H1 (cell line): ENCODE measurements around the gene ANO2. TPM values are rescaled to one million over a fixed set of nuclear protein-coding genes. Genes with fewer than 3 reads are reported as not detected.
A peak's percentile ranks its signal among the peaks of the same experiment; 100 is the strongest.

Source experiments
- CTCF ChIA-PET: fragments of 300-600 bp; sonication (Branson Sonifier 250); formaldehyde crosslinking; loops from one replicate; lab custom pipeline; 2021; ENCODE audit not compliant: partially characterized antibody; lab: Charles Lee
- POLR2A ChIA-PET: fragments of 300-600 bp; sonication (Branson Sonifier 250); formaldehyde crosslinking; loops from one replicate; lab custom pipeline; 2021; ENCODE audit warnings: inconsistent platforms; ENCODE audit not compliant: partially characterized antibody; lab: Charles Lee
- DNase-seq, 2 experiments: peaks; one replicate each; pipeline versions ENCODE4 v3.0.0 to v3.0.0-alpha.2; 2010 to 2022; ENCODE audit warnings: low spot score in 2 of 2, low read depth in 1 of 2, mixed read lengths in 1 of 2
- FAIRE-seq: peaks from 2 replicates; lab custom pipeline; 2011; peaks lifted over from hg19 to GRCh38; lab: Jason Lieb, UNC
- H2AFZ ChIP-seq: 2 replicates; pipeline ENCODE4 v1.8.1; 2012; ENCODE audit warnings: low read length, inconsistent platforms
- H2AK5ac ChIP-seq: 2 replicates; pipeline ENCODE4 v1.6.1; 2013; ENCODE audit warnings: low read depth, low read length
- H2BK120ac ChIP-seq: replicated peaks from 2 replicates; pipeline ENCODE3; 2013; ENCODE audit warnings: low read depth, low read length, inconsistent platforms
- H2BK12ac ChIP-seq: 2 replicates; pipeline ENCODE4 v1.6.1; 2013; ENCODE audit warnings: low read depth, low read length
- H2BK15ac ChIP-seq: 2 replicates; pipeline ENCODE4 v1.6.1; 2013; ENCODE audit warnings: low read length
- H2BK20ac ChIP-seq: 2 replicates; pipeline ENCODE4 v1.6.1; 2013; ENCODE audit warnings: low read length
- H2BK5ac ChIP-seq: 2 replicates; pipeline ENCODE4 v1.6.1; 2013; ENCODE audit warnings: low read depth, low read length
- H3K14ac ChIP-seq: 2 replicates; pipeline ENCODE4 v1.6.1; 2013; ENCODE audit warnings: inconsistent platforms; ENCODE audit not compliant: insufficient read length
- H3K18ac ChIP-seq: 2 replicates; pipeline ENCODE4 v1.6.1; 2013; ENCODE audit warnings: low read length; ENCODE audit errors: extremely low read depth
- H3K23ac ChIP-seq: 2 replicates; pipeline ENCODE4 v1.6.1; 2013; ENCODE audit warnings: inconsistent platforms; ENCODE audit not compliant: insufficient read length
- H3K23me2 ChIP-seq: 2 replicates; pipeline ENCODE4 v1.6.1; 2013; ENCODE audit warnings: low read depth, low read length
- H3K27ac ChIP-seq: 2 replicates; pipeline ENCODE4 v1.6.1; 2011; ENCODE audit warnings: low read depth, low read length, inconsistent platforms
- H3K27me3 ChIP-seq, 4 experiments: replicated peaks in 1 of 4; 1 replicate in 1 of 4; 2 replicates in 3 of 4; pipeline versions ENCODE4 v1.6.1 to v1.8.1; 2011 to 2013; ENCODE audit warnings: low read length in 3 of 4, mild to moderate bottlenecking in 3 of 4, inconsistent platforms in 2 of 4, mixed read lengths in 2 of 4, moderate library complexity in 1 of 4; ENCODE audit not compliant: control insufficient read depth in 3 of 4, insufficient read depth in 3 of 4; ENCODE audit errors: extremely low read depth in 1 of 4
- H3K36me3 ChIP-seq, 4 experiments: 2 replicates each; pipeline versions ENCODE4 v1.6.1 to v1.8.1; 2011 to 2013; ENCODE audit warnings: mild to moderate bottlenecking in 4 of 4, low read length in 3 of 4, moderate library complexity in 2 of 4, control low read depth in 1 of 4, inconsistent platforms in 1 of 4; ENCODE audit not compliant: insufficient read depth in 4 of 4, control insufficient read depth in 2 of 4
- H3K4ac ChIP-seq: replicated peaks from 2 replicates; pipeline ENCODE3; 2013; ENCODE audit warnings: low read length, low read depth, mixed read lengths, inconsistent platforms; ENCODE audit not compliant: insufficient read length
- H3K4me1 ChIP-seq, 4 experiments: replicated peaks in 1 of 4; 1 replicate in 1 of 4; 2 replicates in 3 of 4; pipeline versions ENCODE4 v1.6.1 to v1.8.1; 2011 to 2013; ENCODE audit warnings: low read length in 3 of 4, inconsistent platforms in 2 of 4, mixed read lengths in 1 of 4; ENCODE audit not compliant: insufficient read depth in 4 of 4, control insufficient read depth in 3 of 4
- H3K4me2 ChIP-seq, 2 experiments: 2 replicates each; pipeline versions ENCODE4 v1.6.1 to v1.8.1; 2011 to 2013; ENCODE audit warnings: low read depth in 2 of 2, low read length in 2 of 2, control low read depth in 1 of 2, inconsistent platforms in 1 of 2, mild to moderate bottlenecking in 1 of 2; ENCODE audit not compliant: insufficient read depth in 1 of 2
- H3K4me3 ChIP-seq, 4 experiments: fragments of 200-600, 300-600 bp in 1 of 4; sonication (generic), shearing (Covaris generic), sonication (Bioruptor Twin) in 1 of 4; 2 replicates each; pipeline versions ENCODE4 v1.5.1 to v1.8.1; 2011 to 2016; ENCODE audit warnings: low read length in 4 of 4, low read depth in 3 of 4, control low read depth in 2 of 4, inconsistent platforms in 2 of 4, mild to moderate bottlenecking in 2 of 4, mixed read lengths in 1 of 4, moderate library complexity in 1 of 4; ENCODE audit not compliant: insufficient read depth in 2 of 4; ENCODE audit errors: extremely low read depth in 1 of 4
- H3K56ac ChIP-seq: replicated peaks from 2 replicates; pipeline ENCODE3; 2013; ENCODE audit warnings: low read depth, mild to moderate bottlenecking, mixed read lengths, low read length, inconsistent platforms; ENCODE audit not compliant: insufficient read length
- H3K79me1 ChIP-seq: 2 replicates; pipeline ENCODE4 v1.6.1; 2013; ENCODE audit warnings: low read depth, low read length, control low read depth
- H3K79me2 ChIP-seq, 2 experiments: 2 replicates each; pipeline versions ENCODE4 v1.6.1 to v1.8.1; 2012 to 2013; ENCODE audit warnings: low read length in 2 of 2, mild to moderate bottlenecking in 2 of 2, inconsistent platforms in 1 of 2; ENCODE audit not compliant: insufficient read depth in 2 of 2, control insufficient read depth in 1 of 2
- H3K9ac ChIP-seq, 4 experiments: replicated peaks in 1 of 4; 1 replicate in 1 of 4; 2 replicates in 3 of 4; pipeline versions ENCODE4 v1.6.1 to v1.8.1; 2011 to 2013; ENCODE audit warnings: low read depth in 3 of 4, low read length in 3 of 4, control low read depth in 2 of 4, mild to moderate bottlenecking in 2 of 4, moderate library complexity in 2 of 4, inconsistent platforms in 1 of 4; ENCODE audit errors: extremely low read depth in 1 of 4
- H3K9me3 ChIP-seq, 2 experiments: 2 replicates each; pipeline versions ENCODE4 v1.6.1 to v1.8.1; 2012 to 2013; ENCODE audit warnings: mild to moderate bottlenecking in 2 of 2, moderate library complexity in 2 of 2, control low read depth in 1 of 2, inconsistent platforms in 1 of 2, low read depth in 1 of 2, low read length in 1 of 2, mixed read lengths in 1 of 2; ENCODE audit not compliant: insufficient read depth in 2 of 2
- H4K20me1 ChIP-seq, 2 experiments: replicated peaks in 1 of 2; 2 replicates each; pipeline versions ENCODE3 to v1.8.1; 2011 to 2013; ENCODE audit warnings: inconsistent platforms in 2 of 2, low read length in 2 of 2, mild to moderate bottlenecking in 1 of 2; ENCODE audit not compliant: insufficient read depth in 2 of 2, control insufficient read depth in 1 of 2
- H4K5ac ChIP-seq: 2 replicates; pipeline ENCODE4 v1.6.1; 2013; ENCODE audit warnings: low read length, low read depth, mixed read lengths, inconsistent platforms; ENCODE audit not compliant: insufficient read length
- H4K8ac ChIP-seq: 2 replicates; pipeline ENCODE4 v1.8.0; 2013; ENCODE audit warnings: mild to moderate bottlenecking, moderate library complexity, low read length, inconsistent platforms; ENCODE audit not compliant: insufficient read depth; ENCODE audit errors: extremely low read depth
- H4K91ac ChIP-seq: replicated peaks from 2 replicates; pipeline ENCODE3; 2013; ENCODE audit warnings: low read length, mixed read lengths, inconsistent platforms; ENCODE audit not compliant: insufficient read length
- PHF8 ChIP-seq: fragments of 200-600 bp; sonication (generic); conservative IDR thresholded peaks from 2 replicates; pipeline ENCODE4 v1.7.1; 2012; ENCODE audit warnings: low read depth, mild to moderate bottlenecking, inconsistent platforms, low read length, moderate library complexity
- RAD21 ChIP-seq, 2 experiments: IDR thresholded peaks in 1 of 2; conservative IDR thresholded peaks in 1 of 2; 2 replicates each; pipeline ENCODE4 v1.6.1; 2011; ENCODE audit warnings: low read depth in 2 of 2, low read length in 2 of 2, improper control_type of control experiment in 1 of 2, inconsistent platforms in 1 of 2, mild to moderate bottlenecking in 1 of 2, moderate library complexity in 1 of 2
- SP2 ChIP-seq: IDR thresholded peaks from 2 replicates; pipeline ENCODE4 v1.6.1; 2012; ENCODE audit warnings: mild to moderate bottlenecking, low read length, inconsistent platforms
- WGBS, 2 experiments: shearing (Covaris generic) in 1 of 2; methylation state at CpG; one replicate each; pipeline versions ENCODE4 v1.1.6 to v1.1.7; 2013 to 2015; ENCODE audit warnings: low lambda C conversion rate in 2 of 2, mixed read lengths in 2 of 2, inconsistent platforms in 1 of 2, low coverage in 1 of 2, missing lambda C conversion rate in 1 of 2; ENCODE audit not compliant: insufficient replicate concordance in 2 of 2, insufficient coverage in 1 of 2, insufficient read length in 1 of 2; ENCODE audit errors: extremely low coverage in 1 of 2, missing lambda C conversion rate in 1 of 2; 5-methylcytosine and 5-hydroxymethylcytosine counted together
- polyA plus RNA-seq, 7 experiments: library from polyadenylated mRNA; depleted of rRNA in 3 of 7; stranded (reverse) in 5 of 7; unstranded in 2 of 7; fragments of >200 nt in 5 of 7; fragments of 200-250 nt in 2 of 7; gene quantifications; 1 replicate in 5 of 7; 2 replicates in 1 of 7; 4 replicates in 1 of 7; pipeline versions ENCODE4 v1.2.1 to v1.2.3, GENCODE V29; 2011 to 2013; ENCODE audit warnings: missing spikeins in 2 of 7, mixed read lengths in 2 of 7
- total RNA-seq: library from RNA; stranded (reverse); fragmentation: NEBNext Ultra II Directional; extraction: Animal tissue kit (Norgen Biotek cat#: 25700); gene quantifications from 2 replicates; pipeline ENCODE4 v1.2.1, GENCODE V29; 2021
- TF ChIP-seq, protein P1 (sequence below), 3 experiments: IDR thresholded peaks; 1 replicate in 2 of 3; 2 replicates in 1 of 3; pipeline versions ENCODE4 v1.5.1 to v1.6.1; 2011; ENCODE audit warnings: low read length in 3 of 3, mild to moderate bottlenecking in 3 of 3, inconsistent platforms in 2 of 3, low read depth in 1 of 3, moderate library complexity in 1 of 3; ENCODE audit not compliant: insufficient read depth in 1 of 3; ENCODE audit errors: control extremely low read depth in 1 of 3

ANO2 gene
- total and polyA plus RNA-seq, 2 of the 8 experiments (the other 6 are each of a cell fraction or from before 2014, with no cell fraction given) = 1.9 to 5.5 TPM

DNA sequence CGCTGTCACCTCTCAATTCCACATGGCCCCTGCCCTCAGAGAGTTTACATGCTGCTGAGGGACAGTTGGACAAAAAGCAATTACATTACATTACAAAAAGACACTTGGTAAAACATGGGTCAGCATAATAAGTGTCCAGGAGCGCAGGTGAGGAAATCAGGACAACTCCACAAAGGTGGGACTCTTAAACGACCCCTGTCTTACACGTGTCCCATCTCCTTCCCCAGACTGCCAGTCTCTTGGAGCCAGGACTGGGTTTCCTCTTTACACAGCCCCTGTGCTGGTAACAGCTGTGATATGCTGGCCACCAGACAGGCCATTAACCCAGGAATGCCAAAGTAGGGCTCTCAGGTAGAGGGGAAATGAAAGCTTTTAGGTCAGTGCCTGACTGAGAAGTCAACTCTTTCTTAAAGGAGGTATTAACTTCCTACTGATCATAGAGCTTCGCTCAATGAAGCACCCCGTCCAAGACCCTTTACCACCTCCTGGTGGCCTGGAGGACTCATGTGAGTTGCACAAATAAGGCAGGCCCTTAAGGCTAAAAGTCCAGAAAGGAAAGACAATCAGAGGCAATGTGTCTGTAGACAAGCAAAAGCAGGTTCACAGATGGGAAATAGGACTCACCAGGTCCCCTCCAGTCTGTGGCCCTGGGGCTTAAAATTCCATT is 55.5 kb downstream of the ANO2 start:
- H2AFZ ChIP-seq = no peak overlapping the region
- no peak for FAIRE-seq
- CTCF ChIA-PET = interaction anchor here (0.7 to 4.7 kb wide), 12 partner anchors 10 to 421 kb away, joined by 3 to 18 read pairs (median 4); no protein-coding TSS in a partner anchor

More for the DNA sequence above, 55.5 kb downstream of the ANO2 start:
- Histone ChIP-seq H2BK15ac (no peak overlapping the region), H3K79me2 (no peaks in the 10 kb centered on the region), H3K36me3 (no peaks in the 10 kb centered on the region), H2BK5ac (no peak overlapping the region), H2BK12ac (no peak overlapping the region), H3K18ac (no peak overlapping the region), H3K79me1 (no peaks in the 10 kb centered on the region), H2AK5ac (no peak overlapping the region), H3K4ac (no peak overlapping the region), H3K23me2 (no peaks in the 10 kb centered on the region), H3K14ac (no peak overlapping the region), H4K91ac (no peak overlapping the region), H3K56ac (no peak overlapping the region), H2BK120ac (no peak overlapping the region), H3K4me1 (no peaks in the 10 kb centered on the region), H3K23ac (no peak overlapping the region), H3K4me2 (no peak overlapping the region), H3K9me3 (peaks cover 5 to 10% of the 10 kb centered on the region in 2 experiments; a peak in 3 of 4 replicates), H4K20me1 (no peaks in the 10 kb centered on the region), H3K9ac (no peak overlapping the region), H2BK20ac (no peak overlapping the region), H4K5ac (no peak overlapping the region), H3K27me3 (no peaks in the 10 kb centered on the region; a peak in 1 of 7 replicates), H3K27ac (no peak overlapping the region), H3K4me3 (no peak overlapping the region), H4K8ac (no peak overlapping the region)
- TF ChIP-seq PHF8 (no peak), RAD21 (IDR thresholded peaks at IDR 0.05 in 1 of 2, conservative IDR thresholded peaks at IDR 0.05 in 1 of 2; ENCODE audit: low read depth in 2 of 2, low read length in 2 of 2) (0 out of 4 replicates have a peak, but pooled peaks of 1 of the 2 experiments have one; percentile 4), SP2 (peak; percentile 71)
- TF ChIP-seq, protein P1, sequence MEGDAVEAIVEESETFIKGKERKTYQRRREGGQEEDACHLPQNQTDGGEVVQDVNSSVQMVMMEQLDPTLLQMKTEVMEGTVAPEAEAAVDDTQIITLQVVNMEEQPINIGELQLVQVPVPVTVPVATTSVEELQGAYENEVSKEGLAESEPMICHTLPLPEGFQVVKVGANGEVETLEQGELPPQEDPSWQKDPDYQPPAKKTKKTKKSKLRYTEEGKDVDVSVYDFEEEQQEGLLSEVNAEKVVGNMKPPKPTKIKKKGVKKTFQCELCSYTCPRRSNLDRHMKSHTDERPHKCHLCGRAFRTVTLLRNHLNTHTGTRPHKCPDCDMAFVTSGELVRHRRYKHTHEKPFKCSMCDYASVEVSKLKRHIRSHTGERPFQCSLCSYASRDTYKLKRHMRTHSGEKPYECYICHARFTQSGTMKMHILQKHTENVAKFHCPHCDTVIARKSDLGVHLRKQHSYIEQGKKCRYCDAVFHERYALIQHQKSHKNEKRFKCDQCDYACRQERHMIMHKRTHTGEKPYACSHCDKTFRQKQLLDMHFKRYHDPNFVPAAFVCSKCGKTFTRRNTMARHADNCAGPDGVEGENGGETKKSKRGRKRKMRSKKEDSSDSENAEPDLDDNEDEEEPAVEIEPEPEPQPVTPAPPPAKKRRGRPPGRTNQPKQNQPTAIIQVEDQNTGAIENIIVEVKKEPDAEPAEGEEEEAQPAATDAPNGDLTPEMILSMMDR (IDR thresholded peaks at IDR 0.05; ENCODE audit: control extremely low read depth in 1 of 3, insufficient read depth in 1 of 3, low read depth in 1 of 3, low read length in 3 of 3) = peak; percentile 3 to 42 (median 30); a peak in 3 of 4 replicates
- POLR2A ChIA-PET = no interaction called here
- WGBS, 2 experiments = 96% methylated on average over 6 of the region's 6 CpGs; no CpG with 5 or more reads in 1 of the 2 experiments
- DNase-seq = peak in 1 of 2 experiments; percentile 80
